HG03354 (cell line): ENCODE measurements around the gene ZBTB48.
"Not testable (repeated sequence)": the region's sequence is repeated elsewhere in the genome, so short reads cannot be mapped to it uniquely, and the experiment has no call there.

Source experiments
- ATAC-seq: cut with Tn5 transposase; IDR thresholded peaks from one replicate; pipeline ENCODE4 v1.9.1; 2021; ENCODE audit warnings: mild to moderate bottlenecking; ENCODE audit not compliant: unreplicated experiment, poor library complexity, severe bottlenecking

ZBTB48 gene

DNA sequence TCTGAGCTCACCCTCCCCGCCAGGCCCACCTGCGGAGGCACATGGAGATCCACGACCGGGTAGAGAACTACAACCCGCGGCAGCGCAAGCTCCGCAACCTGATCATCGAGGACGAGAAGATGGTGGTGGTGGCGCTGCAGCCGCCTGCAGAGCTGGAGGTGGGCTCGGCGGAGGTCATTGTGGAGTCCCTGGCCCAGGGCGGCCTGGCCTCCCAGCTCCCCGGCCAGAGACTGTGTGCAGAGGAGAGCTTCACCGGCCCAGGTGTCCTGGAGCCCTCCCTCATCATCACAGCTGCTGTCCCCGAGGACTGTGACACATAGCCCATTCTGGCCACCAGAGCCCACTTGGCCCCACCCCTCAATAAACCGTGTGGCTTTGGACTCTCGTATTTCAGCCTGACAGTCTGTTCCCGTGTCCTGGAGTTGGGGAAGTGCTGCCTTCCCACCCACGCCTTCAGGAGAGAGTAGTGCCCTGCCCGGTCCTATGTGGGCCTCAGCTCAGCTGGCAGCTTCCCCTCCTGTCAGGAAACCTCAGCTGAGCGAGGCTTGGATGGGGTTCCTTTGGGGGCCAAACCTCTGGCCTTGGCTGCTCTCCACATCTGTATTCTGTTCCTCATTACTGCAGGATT, 9.2 kb downstream of the ZBTB48 start:
- ATAC-seq, result no peak

DNA sequence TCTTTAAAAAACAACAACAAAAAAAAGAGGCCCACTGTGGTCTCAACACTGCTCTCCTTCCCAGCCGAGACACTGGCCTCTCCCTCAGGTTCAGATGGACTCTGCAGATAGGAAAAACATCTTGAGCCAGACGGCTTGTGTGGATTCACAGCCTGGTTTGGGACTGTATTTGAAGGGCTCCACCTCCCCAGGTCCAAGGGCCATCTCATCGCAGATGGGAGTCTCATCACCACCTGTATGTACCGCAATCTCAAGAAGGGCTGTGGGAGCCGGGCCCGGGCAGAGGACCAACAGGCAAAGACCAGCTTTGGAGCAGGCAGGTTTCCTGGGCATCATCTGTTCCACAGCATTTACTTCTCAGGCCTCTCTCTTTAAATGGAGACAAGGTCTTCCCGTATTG, 10.3 kb downstream of the ZBTB48 start:
- ATAC-seq, result no peak

DNA sequence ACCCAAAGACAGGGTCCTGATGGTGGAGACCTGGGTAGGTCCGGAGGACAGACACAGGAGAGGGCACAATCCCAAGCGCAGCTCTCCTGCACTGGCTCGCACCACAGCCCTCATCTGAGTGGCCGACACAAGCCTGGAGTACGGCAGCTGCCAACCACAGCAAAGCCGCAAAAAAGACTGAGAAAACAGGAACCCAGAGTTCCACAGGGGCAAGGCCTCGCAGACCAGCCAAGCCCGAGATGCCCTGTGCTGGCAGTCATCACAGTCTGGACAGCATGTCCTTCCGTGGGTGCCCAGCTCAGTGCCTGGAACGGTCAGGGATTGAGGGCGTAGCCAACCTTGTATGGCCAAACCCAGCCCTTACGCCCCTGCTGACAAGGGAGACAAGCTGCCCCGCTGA, 11.4 kb downstream of the ZBTB48 start:
- ATAC-seq, result no peak

DNA sequence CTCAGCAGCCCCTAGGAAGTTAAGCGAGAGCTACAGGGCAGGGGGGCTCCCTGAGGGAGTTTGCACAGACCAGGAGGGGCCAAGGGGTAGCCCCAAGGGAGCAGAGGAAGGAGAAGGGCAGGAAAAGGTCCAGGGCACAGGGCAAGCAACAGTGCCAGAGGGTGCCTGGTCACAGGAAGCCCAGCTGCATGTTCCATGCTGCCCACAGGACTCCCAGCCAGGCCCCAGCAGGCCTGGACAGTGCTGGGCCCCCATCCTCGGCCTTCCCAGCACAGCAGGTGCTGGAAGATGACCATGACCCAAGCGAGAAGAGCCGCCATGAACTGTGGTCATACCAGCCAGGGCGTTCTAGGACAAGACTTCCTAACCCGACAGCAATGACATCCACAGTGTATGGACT, 11.8 kb downstream of the ZBTB48 start:
- ATAC-seq, result no peak

DNA sequence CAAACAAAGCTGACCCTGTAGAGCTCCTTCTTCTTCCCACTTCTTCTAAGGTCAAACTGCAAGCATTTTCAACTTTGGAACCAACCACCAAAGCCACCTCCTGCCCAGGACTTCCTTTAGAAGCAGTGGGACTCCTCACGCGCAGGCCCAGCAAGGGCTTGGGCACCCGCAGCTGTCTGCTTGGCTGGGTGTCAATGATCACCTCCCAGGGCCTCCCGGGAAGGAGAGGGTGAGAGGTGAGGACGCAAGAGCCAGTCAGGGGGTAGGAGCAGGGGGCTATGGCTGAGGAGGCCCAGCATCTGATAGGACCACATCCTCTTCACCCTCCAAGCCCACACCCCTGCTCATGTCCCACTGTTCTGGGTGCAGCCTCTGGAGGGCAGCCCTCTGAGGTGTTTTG, 12.6 kb downstream of the ZBTB48 start:
- ATAC-seq, result no peak

DNA sequence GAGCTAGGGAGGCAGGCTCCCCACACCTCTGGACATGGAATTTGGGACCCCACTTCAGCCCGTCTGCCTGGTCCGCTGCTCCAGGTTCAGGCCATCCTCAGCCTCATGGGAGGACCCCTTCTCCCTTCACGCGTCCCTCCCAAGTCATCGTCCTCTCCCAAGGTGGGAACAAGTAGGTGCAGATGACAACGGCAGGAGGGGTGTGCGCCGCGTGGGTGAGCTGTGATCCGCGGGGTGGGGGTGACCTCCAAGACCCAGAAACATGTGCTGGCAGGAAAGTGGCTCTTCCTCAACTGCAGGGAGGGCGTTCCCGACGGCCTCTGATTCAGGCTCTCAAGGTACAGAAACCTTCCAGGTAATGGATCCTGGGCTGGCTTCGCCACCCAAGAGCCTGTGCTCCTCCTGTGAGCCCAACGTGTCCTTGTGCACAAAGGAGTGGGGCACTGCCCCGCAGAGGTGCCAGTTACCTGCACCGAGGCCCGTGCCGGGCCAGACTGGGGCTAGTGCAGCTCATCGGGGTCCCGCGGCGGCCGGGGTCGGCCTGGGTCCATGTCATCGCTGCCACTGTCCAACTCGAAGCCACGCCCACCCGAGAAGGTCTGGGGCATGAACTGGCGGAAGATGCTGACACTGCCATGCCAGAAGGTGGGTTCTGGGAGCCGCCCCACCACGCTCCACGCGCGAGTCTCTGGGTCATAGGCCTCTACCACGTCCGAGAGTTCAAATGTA, 13.2 kb downstream of the ZBTB48 start:
- ATAC-seq, result no peak

DNA sequence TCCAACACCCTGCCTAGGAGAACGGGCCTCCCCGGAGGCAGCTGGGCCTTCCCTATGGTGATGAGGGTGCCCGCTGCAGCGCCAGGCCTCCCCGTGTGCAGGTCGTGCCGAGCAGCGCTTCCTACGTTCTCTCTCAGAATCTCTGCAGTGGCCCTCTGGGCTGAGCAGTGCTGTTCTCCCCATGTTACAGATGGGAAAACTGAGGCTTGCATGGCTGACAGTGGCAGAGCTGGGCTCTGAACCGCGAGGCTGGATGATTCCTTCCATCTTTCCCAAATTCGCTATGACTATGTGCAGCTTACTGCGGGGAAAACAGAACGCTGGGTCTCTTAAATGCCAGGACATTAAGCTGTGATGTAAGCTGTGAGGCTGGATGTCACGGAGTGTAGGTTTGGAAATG, 14.0 kb downstream of the ZBTB48 start:
- no peak for ATAC-seq

DNA sequence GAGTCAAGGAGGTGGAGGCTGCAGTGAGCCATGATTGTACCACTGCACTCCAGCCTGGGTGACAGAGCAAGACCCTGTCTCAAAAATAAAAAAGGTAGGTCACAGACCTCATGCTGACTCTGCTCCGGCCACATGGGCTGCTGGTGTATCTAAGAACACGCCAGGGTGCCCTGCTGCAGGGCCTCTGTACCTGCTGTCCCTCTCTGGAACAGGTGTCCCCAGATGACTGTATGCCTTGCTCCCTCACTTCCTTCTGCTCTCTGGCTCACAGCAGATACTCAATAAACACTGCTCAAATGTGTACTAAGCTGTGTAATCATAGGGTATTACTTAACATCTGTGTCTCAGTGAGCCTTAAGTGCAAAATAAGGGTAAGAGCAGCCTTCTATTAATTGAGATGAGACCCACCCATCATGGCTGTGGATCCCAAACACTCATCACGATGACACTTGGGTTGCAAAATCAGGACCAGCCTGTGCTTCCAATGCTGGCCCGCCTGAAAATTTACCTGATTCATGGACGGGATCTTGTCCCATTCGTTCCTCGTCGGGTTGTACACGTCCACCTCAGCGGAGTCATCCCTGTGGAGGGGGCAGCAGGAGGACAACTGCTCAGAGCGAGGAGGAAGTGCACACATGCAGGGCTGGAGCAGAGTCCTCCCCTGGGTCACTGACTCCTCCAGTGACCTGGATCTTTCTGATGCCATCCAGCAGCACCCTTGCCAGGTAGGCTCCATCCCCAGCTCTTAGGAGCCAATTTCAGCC, 15.4 kb downstream of the ZBTB48 start:
- ATAC-seq, result no peak

DNA sequence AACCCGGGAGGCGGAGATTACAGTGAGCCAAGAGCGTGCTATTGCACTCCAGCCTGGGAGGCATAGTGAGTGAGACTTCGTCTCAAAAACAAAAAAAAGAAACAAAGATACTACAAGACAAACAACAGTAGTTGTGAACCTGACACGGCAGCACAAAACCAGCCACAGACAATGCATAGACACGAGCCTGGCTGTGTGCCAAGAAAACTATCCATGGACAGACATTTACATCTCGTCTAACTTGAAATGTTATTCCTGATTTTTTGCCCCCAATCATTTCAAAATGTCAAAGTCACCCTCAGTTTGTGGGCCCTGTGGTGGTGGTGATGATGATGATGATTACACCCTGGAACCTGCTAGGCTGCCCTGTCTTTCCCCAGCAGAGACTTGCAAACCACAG, 16.6 kb downstream of the ZBTB48 start:
- no peak for ATAC-seq

DNA sequence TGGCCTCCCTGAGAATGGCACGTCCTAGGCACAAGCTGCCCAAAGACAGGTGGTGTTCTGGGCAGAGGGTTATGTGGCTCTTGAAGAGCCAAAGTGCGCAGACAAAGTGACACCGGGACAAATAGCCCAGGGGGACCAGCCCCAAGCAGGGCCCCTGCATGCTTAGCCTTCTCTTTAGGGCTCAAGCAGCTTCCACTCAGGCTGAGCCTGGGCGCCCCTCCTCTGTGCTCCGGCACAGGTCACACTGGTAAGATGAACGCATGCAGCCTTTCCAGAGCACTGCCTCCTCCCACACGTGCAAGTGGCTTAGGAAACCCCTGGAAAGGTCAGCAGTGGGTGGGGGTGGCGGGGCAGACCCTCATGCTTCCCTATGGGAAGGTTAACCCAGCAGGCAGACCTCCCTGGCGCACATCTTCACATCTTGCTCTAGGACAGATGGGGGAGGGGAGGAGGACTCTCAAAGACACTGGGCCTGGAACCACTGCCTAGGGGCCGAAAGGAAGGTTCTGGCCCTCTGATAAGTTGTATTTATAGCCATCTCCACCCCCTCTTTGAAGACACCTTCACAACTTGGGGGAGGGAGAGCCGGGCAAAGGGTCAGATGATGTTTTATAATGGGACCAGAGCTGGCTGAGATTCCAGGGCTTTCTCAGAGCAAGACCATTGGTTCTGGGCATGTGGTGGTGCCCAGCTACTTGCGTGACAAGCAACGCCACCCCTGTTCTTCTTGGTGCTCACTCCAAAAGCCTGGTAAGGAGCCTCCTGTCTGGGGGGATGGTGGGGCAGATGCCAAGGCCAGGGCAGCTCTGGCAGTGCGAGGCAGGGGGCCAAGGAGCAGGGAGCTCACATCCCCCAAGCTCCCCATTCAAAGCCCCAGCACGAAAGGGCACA, 17.3 kb downstream of the ZBTB48 start:
- ATAC-seq, result no peak

DNA sequence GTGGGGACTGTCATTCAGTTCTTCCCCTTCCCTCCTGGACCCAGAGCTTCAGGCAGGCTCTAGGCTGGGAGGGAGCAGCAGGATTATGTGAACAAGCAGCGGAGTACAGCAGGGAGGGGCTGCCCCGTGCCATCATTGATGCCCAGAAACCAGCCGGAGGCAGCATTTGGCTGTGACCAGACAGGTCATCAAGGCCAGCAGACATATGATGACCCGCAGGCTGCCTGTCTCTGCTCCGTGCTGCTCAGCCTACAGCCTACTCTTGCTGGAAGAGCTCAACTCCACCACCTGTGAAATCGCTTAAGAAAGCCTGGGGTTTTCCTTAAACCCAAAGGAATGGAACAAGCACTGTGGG, 18.0 kb downstream of the ZBTB48 start:
- no peak for ATAC-seq

DNA sequence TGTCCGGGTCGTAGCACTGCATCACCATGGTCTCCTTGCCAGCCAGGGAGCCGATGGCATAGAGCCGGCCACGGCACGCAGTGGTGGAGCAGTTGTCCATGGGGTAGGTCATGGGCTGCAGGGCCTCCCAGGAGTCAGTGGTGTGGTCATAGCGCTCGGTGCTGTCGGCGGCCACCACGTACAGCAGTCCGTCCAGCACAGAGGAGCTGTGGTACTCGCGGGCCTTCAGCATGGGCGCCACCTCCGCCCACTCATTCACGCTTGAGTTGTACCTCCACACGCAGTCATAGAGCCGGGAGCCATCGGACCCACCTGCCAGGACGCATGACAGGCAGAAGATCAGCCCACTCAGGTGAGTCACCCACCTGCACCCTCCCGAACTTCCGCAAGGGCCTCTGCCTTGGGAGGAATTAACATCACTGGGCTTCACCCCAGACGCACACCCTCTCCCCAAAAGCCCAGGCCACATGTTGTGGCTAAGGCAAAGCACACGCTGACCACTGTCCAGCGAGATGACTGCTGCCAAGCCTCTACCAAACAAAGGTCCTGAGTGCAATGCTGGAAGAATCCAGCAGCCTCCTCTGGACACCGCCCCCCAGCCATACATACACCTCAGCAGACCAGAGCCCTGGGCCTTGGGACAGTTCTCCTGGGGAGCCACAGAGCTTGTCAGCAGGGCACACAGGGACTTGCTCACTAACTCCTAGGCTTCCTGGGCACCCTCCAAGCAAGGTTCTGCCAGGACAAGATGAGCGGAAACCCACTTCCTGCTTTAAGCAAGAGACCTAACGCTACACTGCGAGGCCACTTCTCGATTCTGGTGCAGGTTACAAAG, 19.6 kb downstream of the ZBTB48 start:
- ATAC-seq, result no peak

DNA sequence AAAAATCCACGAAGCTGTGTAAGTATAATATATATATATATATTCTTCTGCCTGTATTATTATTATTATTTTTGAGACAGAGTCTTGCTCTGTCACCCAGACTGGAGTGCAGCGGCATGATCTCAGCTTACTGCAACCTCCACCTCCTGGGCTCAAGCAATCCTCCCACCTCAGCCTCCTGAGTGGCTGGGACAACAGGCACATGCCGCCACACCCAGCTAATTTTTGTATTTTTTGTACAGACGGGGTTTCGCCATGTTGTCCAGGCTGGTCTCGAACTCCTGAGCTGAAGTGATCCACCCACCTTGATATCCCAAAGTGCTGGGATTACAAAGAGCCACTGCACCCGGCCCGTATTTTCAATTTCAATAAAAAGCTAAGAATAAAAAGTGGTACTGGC, 20.2 kb downstream of the ZBTB48 start:
- ATAC-seq, result not testable (repeated sequence)

DNA sequence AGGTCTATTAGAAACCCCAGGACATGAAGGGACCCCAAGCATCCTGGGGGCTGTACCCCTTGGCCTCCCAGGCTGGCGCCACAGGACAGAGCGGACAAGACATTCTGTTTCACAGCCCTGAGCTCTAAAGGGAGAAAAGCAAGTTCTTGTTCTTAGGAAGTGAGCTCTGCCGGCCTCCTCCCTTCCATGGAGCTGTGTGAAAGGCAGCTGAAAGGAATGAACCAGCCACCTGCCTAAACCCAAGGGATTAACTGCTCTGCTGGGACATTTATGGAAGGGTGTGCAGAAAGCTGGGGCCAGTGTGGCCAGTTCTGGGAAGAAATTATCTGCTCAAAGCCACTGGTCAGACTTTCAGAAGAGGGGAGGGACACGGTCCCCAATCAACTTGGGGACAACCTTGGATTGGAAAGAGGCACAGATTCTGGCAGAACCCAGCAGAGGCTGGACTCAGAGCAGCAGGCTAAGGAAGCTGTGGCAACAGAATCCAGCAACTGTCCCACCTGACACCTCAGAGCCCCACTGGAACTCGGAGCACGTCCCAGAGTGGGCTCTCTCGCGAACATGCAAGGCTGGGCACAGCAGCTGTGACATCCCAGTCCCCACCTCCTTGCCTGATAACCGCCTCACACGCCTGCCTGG, 20.7 kb downstream of the ZBTB48 start:
- no peak for ATAC-seq

DNA sequence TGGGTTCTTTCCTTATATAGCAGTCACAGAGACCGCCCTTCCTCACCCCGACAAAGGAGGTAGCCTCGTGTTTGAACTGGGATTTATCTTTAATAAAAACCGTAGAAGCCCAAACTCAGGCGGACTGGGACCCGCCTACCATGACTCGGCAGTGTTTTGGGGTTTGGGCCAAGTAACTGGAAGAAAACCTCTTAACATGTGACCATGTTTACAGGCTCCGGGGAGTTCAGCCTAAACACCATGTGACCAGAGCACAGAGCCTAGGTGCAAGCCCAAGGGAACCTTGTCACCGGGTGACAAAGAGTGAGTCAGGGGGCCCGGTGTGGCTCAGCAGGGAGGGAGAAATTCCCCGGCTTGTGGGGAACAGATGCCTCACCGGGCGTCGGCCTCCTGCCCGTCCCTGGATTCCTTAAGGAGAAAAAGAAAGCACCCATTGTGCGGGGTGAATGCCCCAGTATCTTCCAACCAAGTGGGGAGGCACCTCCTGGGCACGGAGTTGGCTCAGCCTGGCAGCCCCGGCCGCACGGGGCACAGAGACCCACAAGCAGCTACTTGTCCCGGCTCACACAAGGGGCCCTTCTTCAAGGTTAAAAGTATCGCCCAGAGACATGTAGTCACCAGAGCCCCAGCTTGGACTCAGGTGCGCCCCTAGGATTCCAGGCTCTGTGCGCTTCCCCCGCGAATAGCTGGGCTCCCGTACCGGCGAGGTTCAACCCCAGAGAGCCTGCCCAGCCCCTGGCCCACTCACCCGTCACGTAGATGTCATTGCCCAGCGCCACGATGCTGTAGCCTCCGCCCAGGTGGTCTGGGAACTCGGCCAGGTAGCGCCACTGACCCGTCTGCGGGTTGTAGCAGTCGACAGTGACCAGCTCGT, 21.5 kb downstream of the ZBTB48 start:
- no peak for ATAC-seq

DNA sequence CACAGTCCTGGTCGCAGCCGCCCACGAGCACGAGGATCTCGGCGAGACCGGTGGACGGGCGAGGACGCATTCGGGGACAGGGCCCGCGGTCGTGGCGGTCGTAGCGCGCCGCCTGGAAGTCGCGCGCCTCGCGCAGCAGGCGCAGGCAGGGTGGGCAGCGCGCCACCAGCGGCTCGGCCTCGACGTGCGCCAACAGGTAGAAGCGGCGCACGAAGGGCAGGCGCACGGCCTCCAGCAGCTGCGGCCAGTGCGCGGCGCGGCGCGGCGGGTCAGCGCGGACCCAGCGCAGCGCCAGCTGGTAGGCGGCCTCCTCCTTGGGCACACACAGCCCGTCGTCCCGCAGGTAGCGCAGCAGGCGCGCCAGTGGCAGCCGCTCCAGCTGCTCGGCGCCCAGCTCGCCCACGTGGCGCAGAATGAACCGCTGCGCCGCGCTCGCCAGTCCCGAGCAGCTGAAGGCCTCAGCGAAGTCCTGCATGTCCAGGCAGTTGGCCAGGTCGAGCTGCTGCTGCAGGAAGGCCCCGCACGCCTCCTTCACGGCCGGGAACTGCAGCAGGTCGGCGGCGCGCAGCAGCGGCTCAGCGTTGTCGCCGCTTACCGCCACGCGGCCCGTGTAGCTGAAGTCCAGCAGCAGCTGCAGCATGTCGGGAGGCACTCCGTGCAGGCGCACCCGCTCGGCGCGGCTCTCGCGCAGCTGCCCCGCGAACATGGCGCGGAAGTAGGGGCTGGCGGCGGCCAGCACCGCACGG, 22.3 kb downstream of the ZBTB48 start:
- peak; percentile 45 for ATAC-seq

DNA sequence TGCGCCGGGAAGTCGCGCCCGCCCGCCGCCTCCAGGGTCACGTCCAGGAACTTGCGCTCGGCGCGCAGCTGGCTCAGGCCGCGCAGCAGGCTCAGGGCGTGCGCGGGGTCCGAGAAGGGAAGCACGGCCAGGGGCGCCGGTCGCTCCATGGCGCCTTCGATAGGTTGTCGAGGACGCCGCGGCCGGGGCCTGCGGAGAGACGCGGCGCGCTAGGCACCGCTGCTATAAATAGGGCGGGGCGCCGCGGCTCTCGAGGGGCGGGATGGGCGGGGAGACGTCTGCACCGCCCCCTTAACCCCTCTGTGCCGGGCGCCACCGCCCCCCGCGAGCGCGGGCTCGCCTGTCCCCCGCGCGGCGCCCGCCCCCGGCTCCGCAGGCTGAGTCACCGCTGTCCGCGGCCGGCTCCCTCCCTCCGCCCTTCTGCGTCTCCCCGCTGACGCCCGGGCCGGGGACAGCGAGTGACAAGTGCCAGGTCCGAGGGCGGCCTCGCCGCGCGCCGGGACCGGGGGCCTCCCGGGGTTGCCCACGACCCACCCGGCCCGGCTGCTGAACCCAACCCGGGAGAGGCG, 23.0 kb downstream of the ZBTB48 start, which contains the start of gene KLHL21:
Gene KLHL21, minus strand, starts transcription at position 201 of the 569 bp plus-strand sequence. Its CDS starts 52 bp downstream, at position 149.
- peak; percentile 55 for ATAC-seq
